ENCODE data around the gene EFNA4.
"Not testable (repeated sequence)": the region's sequence is repeated elsewhere in the genome, so short reads cannot be mapped to it uniquely, and the experiment has no call there.

Gene EFNA4

GRCh38 chr1:155107309-155108264 lies 44.0 kb downstream of the EFNA4 start:
- H3K27me3 ChIP-seq (ENCODE audit: control insufficient read depth, insufficient read depth, low read length, poor library complexity, severe bottlenecking): peaks cover 4% of the 10 kb centered on the region
- H3K36me3 ChIP-seq (ENCODE audit: control insufficient read depth, insufficient read depth, low read length): no peaks in the 10 kb centered on the region
- WGBS, 2 experiments: 84 to 86% methylated on average over 12 of the region's 12 CpGs
- H3K27ac ChIP-seq (ENCODE audit: insufficient read depth, low read depth, low read length, poor library complexity, severe bottlenecking): no peak overlapping the region
- no peaks in the 10 kb centered on the region for H3K9me3 ChIP-seq (ENCODE audit: control insufficient read depth, low read length)
- no peaks in the 10 kb centered on the region for H3K4me1 ChIP-seq (ENCODE audit: control insufficient read depth, insufficient read depth, low read length)
- H3K4me3 ChIP-seq (ENCODE audit: insufficient read depth, low read depth, low read length): no peak overlapping the region

- Histone ChIP-seq H3K27me3 (ENCODE audit: control insufficient read depth, insufficient read depth, low read length, poor library complexity, severe bottlenecking) (peaks cover 4% of the 10 kb centered on the region), H3K9me3 (ENCODE audit: control insufficient read depth, low read length) (no peaks in the 10 kb centered on the region), H3K4me3 (ENCODE audit: insufficient read depth, low read depth, low read length) (no peak overlapping the region), H3K4me1 (ENCODE audit: control insufficient read depth, insufficient read depth, low read length) (no peaks in the 10 kb centered on the region), H3K36me3 (ENCODE audit: control insufficient read depth, insufficient read depth, low read length) (no peaks in the 10 kb centered on the region), H3K27ac (ENCODE audit: insufficient read depth, low read depth, low read length, poor library complexity, severe bottlenecking) (no peak overlapping the region)
- 88 to 91% methylated on average over 5 of the region's 5 CpGs for WGBS, 2 experiments
Observed at GRCh38 chr1:155108296-155108695, 44.8 kb downstream of the EFNA4 start.

- H3K36me3 ChIP-seq (ENCODE audit: control insufficient read depth, insufficient read depth, low read length): no peaks in the 10 kb centered on the region
- H3K4me3 ChIP-seq (ENCODE audit: insufficient read depth, low read depth, low read length): no peak overlapping the region
Observed at GRCh38 chr1:155110381-155110780, 46.8 kb downstream of the EFNA4 start.

GRCh38 chr1:155110826-155111225 lies 47.3 kb downstream of the EFNA4 start:
- WGBS, 2 experiments: 91 to 92% methylated on average over 8 of the region's 8 CpGs
- H3K27ac ChIP-seq (ENCODE audit: insufficient read depth, low read depth, low read length, poor library complexity, severe bottlenecking): no peak overlapping the region
- H3K4me1 ChIP-seq (ENCODE audit: control insufficient read depth, insufficient read depth, low read length): no peaks in the 10 kb centered on the region

More at GRCh38 chr1:155110381-155110780, 46.8 kb downstream of the EFNA4 start:
- H3K9me3 ChIP-seq (ENCODE audit: control insufficient read depth, low read length): no peaks in the 10 kb centered on the region
- H3K4me1 ChIP-seq (ENCODE audit: control insufficient read depth, insufficient read depth, low read length): no peaks in the 10 kb centered on the region
- no peak overlapping the region for H3K27ac ChIP-seq (ENCODE audit: insufficient read depth, low read depth, low read length, poor library complexity, severe bottlenecking)
- peaks cover 4% of the 10 kb centered on the region for H3K27me3 ChIP-seq (ENCODE audit: control insufficient read depth, insufficient read depth, low read length, poor library complexity, severe bottlenecking)
- 88 to 94% methylated on average over 7 to 8 of the region's 8 CpGs for WGBS, 2 experiments

GRCh38 chr1:155113450-155113980 lies 50.0 kb downstream of the EFNA4 start:
- no peak overlapping the region for H3K27ac ChIP-seq (ENCODE audit: insufficient read depth, low read depth, low read length, poor library complexity, severe bottlenecking)
- WGBS, 2 experiments: 74 to 80% methylated on average over 5 of the region's 5 CpGs

More at GRCh38 chr1:155110826-155111225, 47.3 kb downstream of the EFNA4 start:
- no peaks in the 10 kb centered on the region for H3K9me3 ChIP-seq (ENCODE audit: control insufficient read depth, low read length)
- H3K27me3 ChIP-seq (ENCODE audit: control insufficient read depth, insufficient read depth, low read length, poor library complexity, severe bottlenecking): peaks cover 4% of the 10 kb centered on the region
- H3K36me3 ChIP-seq (ENCODE audit: control insufficient read depth, insufficient read depth, low read length): no peaks in the 10 kb centered on the region
- H3K4me3 ChIP-seq (ENCODE audit: insufficient read depth, low read depth, low read length): no peak overlapping the region

GRCh38 chr1:155116113-155116764 lies 52.7 kb downstream of the EFNA4 start:
- no peaks in the 10 kb centered on the region for H3K36me3 ChIP-seq (ENCODE audit: control insufficient read depth, insufficient read depth, low read length)
- peaks cover 9% of the 10 kb centered on the region for H3K27me3 ChIP-seq (ENCODE audit: control insufficient read depth, insufficient read depth, low read length, poor library complexity, severe bottlenecking)
- no peak overlapping the region for H3K27ac ChIP-seq (ENCODE audit: insufficient read depth, low read depth, low read length, poor library complexity, severe bottlenecking)
- no peaks in the 10 kb centered on the region for H3K9me3 ChIP-seq (ENCODE audit: control insufficient read depth, low read length)
- 84 to 88% methylated on average over 5 of the region's 5 CpGs for WGBS, 2 experiments
- no peaks in the 10 kb centered on the region for H3K4me1 ChIP-seq (ENCODE audit: control insufficient read depth, insufficient read depth, low read length)
- H3K4me3 ChIP-seq (ENCODE audit: insufficient read depth, low read depth, low read length): no peak overlapping the region

More at GRCh38 chr1:155113450-155113980, 50.0 kb downstream of the EFNA4 start:
- H3K4me3 ChIP-seq (ENCODE audit: insufficient read depth, low read depth, low read length): no peak overlapping the region
- H3K9me3 ChIP-seq (ENCODE audit: control insufficient read depth, low read length): no peaks in the 10 kb centered on the region
- no peaks in the 10 kb centered on the region for H3K4me1 ChIP-seq (ENCODE audit: control insufficient read depth, insufficient read depth, low read length)
- no peaks in the 10 kb centered on the region for H3K36me3 ChIP-seq (ENCODE audit: control insufficient read depth, insufficient read depth, low read length)
- H3K27me3 ChIP-seq (ENCODE audit: control insufficient read depth, insufficient read depth, low read length, poor library complexity, severe bottlenecking): peaks cover 2% of the 10 kb centered on the region

GRCh38 chr1:155117610-155118009 lies 54.1 kb downstream of the EFNA4 start:
- no peak overlapping the region for H3K4me3 ChIP-seq (ENCODE audit: insufficient read depth, low read depth, low read length)
- no peaks in the 10 kb centered on the region for H3K36me3 ChIP-seq (ENCODE audit: control insufficient read depth, insufficient read depth, low read length)
- H3K9me3 ChIP-seq (ENCODE audit: control insufficient read depth, low read length): no peaks in the 10 kb centered on the region
- WGBS, 2 experiments: 83 to 84% methylated on average over 4 of the region's 4 CpGs
- peaks cover 9% of the 10 kb centered on the region for H3K27me3 ChIP-seq (ENCODE audit: control insufficient read depth, insufficient read depth, low read length, poor library complexity, severe bottlenecking)
- H3K27ac ChIP-seq (ENCODE audit: insufficient read depth, low read depth, low read length, poor library complexity, severe bottlenecking): no peak overlapping the region
- no peaks in the 10 kb centered on the region for H3K4me1 ChIP-seq (ENCODE audit: control insufficient read depth, insufficient read depth, low read length)

GRCh38 chr1:155118090-155118489 lies 54.5 kb downstream of the EFNA4 start:
- WGBS, 2 experiments: 92 to 93% methylated on average over 7 of the region's 7 CpGs
- H3K27me3 ChIP-seq (ENCODE audit: control insufficient read depth, insufficient read depth, low read length, poor library complexity, severe bottlenecking); H3K4me3 ChIP-seq (ENCODE audit: insufficient read depth, low read depth, low read length); H3K9me3 ChIP-seq (ENCODE audit: control insufficient read depth, low read length); H3K27ac ChIP-seq (ENCODE audit: insufficient read depth, low read depth, low read length, poor library complexity, severe bottlenecking); H3K36me3 ChIP-seq (ENCODE audit: control insufficient read depth, insufficient read depth, low read length); H3K4me1 ChIP-seq (ENCODE audit: control insufficient read depth, insufficient read depth, low read length): not testable (repeated sequence)
